Skin epidermis (tissue), 12 donors: ENCODE data around the gene CFAP100.

Source experiments
- H3K27ac ChIP-seq, 21 experiments: fragments of 200-600 bp; sonication (generic) in 11 of 21; one replicate each; pipeline ENCODE4 v1.5.0; 2020; ENCODE audit warnings: mild to moderate bottlenecking in 3 of 21, inconsistent platforms in 2 of 21, moderate library complexity in 2 of 21
- H3K4me3 ChIP-seq, 7 experiments: fragments of 200-600 bp; sonication (generic) in 2 of 7; one replicate each; pipeline ENCODE4 v1.5.0; 2020; ENCODE audit warnings: inconsistent platforms in 2 of 7, mild to moderate bottlenecking in 2 of 7, moderate library complexity in 1 of 7

The CFAP100 gene

DNA sequence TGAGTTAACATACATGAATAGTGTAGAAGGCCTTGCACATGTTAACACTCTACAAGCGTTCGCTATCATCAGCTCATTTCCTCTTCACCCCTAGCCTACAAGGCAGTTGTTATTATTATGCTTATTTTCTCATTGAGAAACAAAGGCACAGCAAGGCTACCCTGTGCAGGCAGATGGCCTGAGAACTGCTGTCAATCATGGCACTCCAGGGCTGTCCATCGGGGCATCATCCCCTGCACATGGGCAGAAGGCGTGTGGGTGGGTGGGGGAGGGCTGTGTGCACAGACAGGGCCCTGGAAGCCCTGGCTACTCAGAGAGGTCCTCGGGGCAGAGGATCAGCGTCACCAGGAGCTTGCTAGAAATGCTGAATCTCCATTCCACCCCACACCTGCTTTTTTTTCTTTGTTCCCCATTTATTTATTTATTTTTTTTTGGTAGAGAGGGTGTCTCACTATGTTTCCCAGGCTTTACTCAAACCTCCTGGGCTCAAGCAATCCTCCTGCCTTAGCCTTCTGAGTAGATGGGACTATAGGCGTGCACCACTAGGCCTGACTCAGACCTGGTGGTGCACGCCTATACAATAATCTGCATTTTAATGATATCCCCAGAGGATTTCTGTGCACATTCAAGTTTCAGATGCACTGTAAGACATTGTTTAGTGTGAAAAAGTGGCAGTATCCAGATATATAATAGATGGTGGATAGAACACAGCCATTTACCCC lies 90.6 kb downstream of the CFAP100 start:
- Histone ChIP-seq H3K4me3 (no peak overlapping the region), H3K27ac (no peak overlapping the region)

DNA sequence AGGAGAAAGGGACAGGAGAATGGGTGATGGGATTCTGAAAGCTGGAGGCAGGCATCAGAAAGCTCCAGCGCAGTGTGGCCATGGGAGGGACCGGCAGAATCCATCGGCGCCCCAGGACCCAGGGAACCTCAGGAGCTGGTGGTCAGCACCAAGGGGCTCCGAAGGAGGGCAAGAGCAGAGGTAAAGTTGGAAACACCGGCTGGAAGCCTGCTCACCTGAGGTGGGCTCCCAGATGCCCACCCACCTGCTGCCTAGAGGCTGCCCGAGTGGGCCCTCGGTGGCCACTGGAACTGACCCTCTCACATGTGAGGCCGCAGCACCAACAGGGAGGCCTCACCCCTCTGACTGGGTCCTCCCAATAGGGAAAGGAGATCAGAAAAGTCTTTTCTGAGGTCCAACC lies 91.2 kb downstream of the CFAP100 start:
- no peak overlapping the region for H3K27ac ChIP-seq
- H3K4me3 ChIP-seq, result no peak overlapping the region
